CD14-positive monocyte (primary cell): Measurements from ENCODE around the gene MPDU1. TPM values are rescaled to one million over a fixed set of nuclear protein-coding genes. Genes with fewer than 3 reads are reported as not detected.
A peak's percentile ranks its signal among the peaks of the same experiment; 100 is the strongest.

Source experiments
- DNase-seq, 3 donors: peaks; one replicate each; pipeline ENCODE4 v3.0.0-alpha.2; 2011 to 2022
- H2AFZ ChIP-seq: 2 replicates; pipeline ENCODE4 v1.6.0; 2012; ENCODE audit warnings: mild to moderate bottlenecking, low read depth, low read length, inconsistent platforms; ENCODE audit not compliant: insufficient read depth, poor library complexity, severe bottlenecking
- H3K27ac ChIP-seq, 2 donors: 1 replicate in 1 of 2; 2 replicates in 1 of 2; pipeline ENCODE4 v1.5.1; 2012 to 2013; ENCODE audit warnings: low read length in 2 of 2, control low read depth in 1 of 2, inconsistent platforms in 1 of 2, low read depth in 1 of 2, mild to moderate bottlenecking in 1 of 2
- H3K27me3 ChIP-seq, 2 donors: one replicate each; pipeline versions ENCODE4 v1.6.0 to v1.6.1; 2011 to 2013; ENCODE audit warnings: low read length in 2 of 2; ENCODE audit not compliant: control insufficient read depth in 2 of 2, insufficient read depth in 2 of 2
- H3K36me3 ChIP-seq, 2 donors: replicated peaks in 1 of 2; 1 replicate in 1 of 2; 2 replicates in 1 of 2; pipeline versions ENCODE4 v1.5.1 to v1.6.1; 2012 to 2013; ENCODE audit warnings: low read length in 2 of 2, control low read depth in 1 of 2, inconsistent platforms in 1 of 2, mild to moderate bottlenecking in 1 of 2; ENCODE audit not compliant: insufficient read depth in 2 of 2, control insufficient read depth in 1 of 2
- H3K4me1 ChIP-seq, 2 donors: 1 replicate in 1 of 2; 2 replicates in 1 of 2; pipeline versions ENCODE4 v1.5.1 to v1.6.1; 2012 to 2013; ENCODE audit warnings: low read length in 2 of 2, control low read depth in 1 of 2, inconsistent platforms in 1 of 2, mild to moderate bottlenecking in 1 of 2, moderate library complexity in 1 of 2; ENCODE audit not compliant: insufficient read depth in 2 of 2, control insufficient read depth in 1 of 2
- H3K4me2 ChIP-seq: replicated peaks from 2 replicates; pipeline ENCODE3; 2012; ENCODE audit warnings: low read length, moderate library complexity, mild to moderate bottlenecking; ENCODE audit not compliant: poor library complexity, severe bottlenecking; ENCODE audit errors: extremely low read depth
- H3K4me3 ChIP-seq, 3 experiments: fragments of 200-600 bp in 1 of 3; sonication (generic) in 1 of 3; replicated peaks in 1 of 3; 1 replicate in 2 of 3; 2 replicates in 1 of 3; pipeline ENCODE4 v1.5.1; 2011 to 2013; ENCODE audit warnings: low read length in 3 of 3, mild to moderate bottlenecking in 3 of 3, control low read depth in 2 of 3, low read depth in 2 of 3, inconsistent platforms in 1 of 3, moderate library complexity in 1 of 3
- H3K79me2 ChIP-seq: 2 replicates; pipeline ENCODE4 v1.6.0; 2012; ENCODE audit warnings: mild to moderate bottlenecking, control low read depth, inconsistent platforms, low read length, moderate library complexity; ENCODE audit not compliant: insufficient read depth
- H3K9ac ChIP-seq: 2 replicates; pipeline ENCODE4 v1.6.0; 2017; ENCODE audit warnings: low read length, mild to moderate bottlenecking; ENCODE audit not compliant: insufficient read depth, poor library complexity, severe bottlenecking
- H3K9me3 ChIP-seq, 2 donors: replicated peaks in 1 of 2; 1 replicate in 1 of 2; 2 replicates in 1 of 2; pipeline versions ENCODE4 v1.5.1 to v1.6.1; 2012 to 2013; ENCODE audit warnings: low read length in 2 of 2, control low read depth in 1 of 2; ENCODE audit not compliant: control insufficient read depth in 1 of 2, insufficient read depth in 1 of 2
- H4K20me1 ChIP-seq: 2 replicates; pipeline ENCODE4 v1.6.0; 2012; ENCODE audit warnings: mild to moderate bottlenecking, low read length, control low read depth, moderate library complexity; ENCODE audit not compliant: insufficient read depth
- H3K27ac Mint-ChIP-seq, 7 donors: one replicate each; pipeline ENCODE4 v1.8.0; 2020; ENCODE audit warnings: mild to moderate bottlenecking in 7 of 7, mixed read lengths in 7 of 7, moderate library complexity in 6 of 7, inconsistent platforms in 2 of 7
- H3K27me3 Mint-ChIP-seq, 3 donors: one replicate each; pipeline ENCODE4 v1.8.0; 2021 to 2022; ENCODE audit warnings: low read depth in 3 of 3, mild to moderate bottlenecking in 3 of 3, mixed read lengths in 3 of 3, moderate library complexity in 3 of 3, inconsistent platforms in 1 of 3
- H3K36me3 Mint-ChIP-seq, 2 donors: one replicate each; pipeline ENCODE4 v1.8.0; 2020; ENCODE audit warnings: mixed read lengths in 2 of 2, inconsistent platforms in 1 of 2, mild to moderate bottlenecking in 1 of 2
- H3K4me1 Mint-ChIP-seq: one replicate; pipeline ENCODE4 v1.8.0; 2020; ENCODE audit warnings: mild to moderate bottlenecking, mixed read lengths
- H3K4me3 Mint-ChIP-seq, 2 donors: one replicate each; pipeline ENCODE4 v1.8.0; 2020; ENCODE audit warnings: mild to moderate bottlenecking in 2 of 2, mixed read lengths in 2 of 2, moderate library complexity in 1 of 2
- H3K9me3 Mint-ChIP-seq, 7 donors: one replicate each; pipeline ENCODE4 v1.8.0; 2020 to 2022; ENCODE audit warnings: mixed read lengths in 7 of 7, mild to moderate bottlenecking in 6 of 7, moderate library complexity in 6 of 7, inconsistent platforms in 2 of 7
- CTCF ChIP-seq: fragments of 200-600 bp; IDR thresholded peaks from one replicate; pipeline ENCODE4 v1.8.0; 2022; ENCODE audit warnings: antibody characterized with exemption, mild to moderate bottlenecking
- WGBS: methylation state at CpG from one replicate; pipeline ENCODE4 v1.1.5; 2013; ENCODE audit warnings: missing lambda C conversion rate; ENCODE audit not compliant: insufficient coverage; 5-methylcytosine and 5-hydroxymethylcytosine counted together
- intact Hi-C, 2 donors: fragments of 100-400 bp; cut with micrococcal nuclease; formaldehyde crosslinking; loops; one replicate each; pipeline versions ENCODE4 v1.15.0 to v1.15.1; 2023
- polyA plus RNA-seq, 3 donors: library from polyadenylated mRNA; depleted of rRNA in 1 of 3; unstranded in 2 of 3; stranded (reverse) in 1 of 3; fragments of 300-500 nt in 2 of 3; fragments of >200 nt in 1 of 3; fragmentation: Illumina TruSeq in 2 of 3; gene quantifications; 1 replicate in 2 of 3; 2 replicates in 1 of 3; pipeline ENCODE4 v1.2.3, GENCODE V29; 2012 to 2021

The MPDU1 gene
- polyA plus RNA-seq, 3 donors, result 100 to 107 (median 103) TPM

GRCh38 chr17:7615265-7615747, 31.7 kb downstream of the MPDU1 start:
- Histone ChIP-seq H3K27me3 (no peaks in the 10 kb centered on the region), H3K4me2 (peak overlapping the region; percentile 75), H3K27ac (peak overlapping the region; percentile 73 to 75), H2AFZ (peak overlapping the region; percentile 80), H3K4me3 (peak overlapping the region; percentile 25 to 82 (median 41)), H3K36me3 (peaks cover 0 to 8% of the 10 kb centered on the region in 2 donors), H3K9ac (peak overlapping the region; percentile 25), H3K9me3 (no peaks in the 10 kb centered on the region), H3K4me1 (peaks cover 25 to 34% of the 10 kb centered on the region in 2 donors), H4K20me1 (peaks cover 29% of the 10 kb centered on the region), H3K79me2 (peaks cover 41% of the 10 kb centered on the region)
- H3K9me3 Mint-ChIP-seq, result no peaks in the 10 kb centered on the region
- WGBS, result 8% methylated on average over 14 of the region's 28 CpGs
- H3K4me3 Mint-ChIP-seq, result peak overlapping the region; percentile 73 to 84
- H3K27ac Mint-ChIP-seq, result peak overlapping the region; percentile 84 to 93 (median 91)
- intact Hi-C loops, result loop anchor here in 1 of 2 donors (2.0 kb wide), 1 partner anchor 71 kb away; the partner anchor contains the start of gene TP53
- peaks cover 0 to 5% (median 1%) of the 10 kb centered on the region in 3 donors for H3K27me3 Mint-ChIP-seq
- DNase-seq, result no peak
- H3K36me3 Mint-ChIP-seq, result peaks cover 6 to 11% of the 10 kb centered on the region in 2 donors
- TF ChIP-seq CTCF, result no peak
- H3K4me1 Mint-ChIP-seq, result peaks cover 33% of the 10 kb centered on the region

- Histone ChIP-seq H2AFZ (no peak overlapping the region), H3K4me2 (no peak overlapping the region), H4K20me1 (peaks cover 4% of the 10 kb centered on the region), H3K4me3 (no peak overlapping the region), H3K4me1 (peaks cover 8 to 15% of the 10 kb centered on the region in 2 donors), H3K79me2 (peaks cover 8% of the 10 kb centered on the region), H3K9me3 (no peaks in the 10 kb centered on the region), H3K9ac (no peak overlapping the region), H3K27me3 (no peaks in the 10 kb centered on the region), H3K27ac (no peak overlapping the region), H3K36me3 (no peaks in the 10 kb centered on the region)
- DNase-seq, result no peak
- Mint-ChIP-seq H3K4me1 (peaks cover 5% of the 10 kb centered on the region), H3K27me3 (peaks cover 0 to 5% (median 1%) of the 10 kb centered on the region in 3 donors), H3K36me3 (no peaks in the 10 kb centered on the region), H3K9me3 (no peaks in the 10 kb centered on the region), H3K27ac (no peak overlapping the region), H3K4me3 (no peak overlapping the region)
- TF ChIP-seq CTCF, result no peak
- WGBS, result 100% methylated on average over 1 of the region's 5 CpGs
- intact Hi-C loops, result no loop called here
Observed at GRCh38 chr17:7618608-7619007, 35.0 kb downstream of the MPDU1 start.
